Measurements from ENCODE around the gene SARS1.
A peak's percentile ranks its signal among the peaks of the same experiment; 100 is the strongest.

Gene SARS1

DNA sequence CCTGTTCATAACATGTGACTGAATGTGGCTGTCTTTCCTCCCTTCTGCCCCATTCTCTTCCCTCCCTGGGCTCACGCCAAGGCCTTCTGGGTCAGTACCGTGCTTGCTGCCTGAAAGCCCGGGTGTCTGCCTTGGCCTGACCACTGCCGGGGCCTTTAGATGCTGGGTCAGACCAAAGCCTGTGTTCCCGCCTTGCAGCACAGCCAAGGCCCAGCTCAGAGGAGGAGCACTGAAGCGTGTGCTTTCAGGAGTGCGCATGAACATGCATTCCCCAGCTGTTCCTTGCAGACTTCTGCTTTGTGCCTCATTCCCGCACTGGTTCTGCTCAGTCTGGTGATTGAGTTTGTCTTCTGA is 27.0 kb upstream of the SARS1 start:
- no peak for TF ChIP-seq CTCF (IDR thresholded peaks at IDR 0.05; ENCODE audit: extremely low read depth, insufficient read depth, missing control alignments)
- no peak for DNase-seq (ENCODE audit: low spot score)
- in situ Hi-C loops (cut with MboI; ENCODE audit: low pct_unique_long_range_greater_than_20kb, low sequenced_read_pairs, unreplicated experiment): no loop called here

- no peak for DNase-seq (ENCODE audit: low spot score)
- TF ChIP-seq CTCF (IDR thresholded peaks at IDR 0.05; ENCODE audit: extremely low read depth, insufficient read depth, missing control alignments): no peak
- in situ Hi-C loops (cut with MboI; ENCODE audit: low pct_unique_long_range_greater_than_20kb, low sequenced_read_pairs, unreplicated experiment): no loop called here
Measured at GRCh38 chr1:109187127-109187526, 26.6 kb upstream of the SARS1 start.

DNA sequence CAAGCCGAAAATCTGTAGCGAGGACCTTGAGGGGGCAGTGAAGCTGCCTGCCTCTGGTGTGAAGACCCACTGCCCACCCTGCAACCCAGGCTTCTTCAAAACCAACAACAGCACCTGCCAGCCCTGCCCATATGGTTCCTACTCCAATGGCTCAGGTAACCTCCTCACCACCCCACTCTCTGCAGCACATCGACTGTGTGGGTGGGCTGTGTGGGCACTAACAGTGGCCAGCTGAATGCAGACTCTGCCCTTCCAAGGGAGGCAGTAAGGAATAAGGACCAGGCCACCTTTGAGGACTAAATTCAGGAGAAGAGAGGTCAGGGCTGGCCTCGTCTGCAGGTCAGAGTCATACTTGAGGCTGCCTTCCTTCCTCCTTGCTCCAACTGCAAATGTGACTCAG is 25.5 kb upstream of the SARS1 start:
- in situ Hi-C loops (cut with MboI; ENCODE audit: low pct_unique_long_range_greater_than_20kb, low sequenced_read_pairs, unreplicated experiment): no loop called here
- no peak for TF ChIP-seq CTCF (IDR thresholded peaks at IDR 0.05; ENCODE audit: extremely low read depth, insufficient read depth, missing control alignments)
- DNase-seq (ENCODE audit: low spot score): no peak

DNA sequence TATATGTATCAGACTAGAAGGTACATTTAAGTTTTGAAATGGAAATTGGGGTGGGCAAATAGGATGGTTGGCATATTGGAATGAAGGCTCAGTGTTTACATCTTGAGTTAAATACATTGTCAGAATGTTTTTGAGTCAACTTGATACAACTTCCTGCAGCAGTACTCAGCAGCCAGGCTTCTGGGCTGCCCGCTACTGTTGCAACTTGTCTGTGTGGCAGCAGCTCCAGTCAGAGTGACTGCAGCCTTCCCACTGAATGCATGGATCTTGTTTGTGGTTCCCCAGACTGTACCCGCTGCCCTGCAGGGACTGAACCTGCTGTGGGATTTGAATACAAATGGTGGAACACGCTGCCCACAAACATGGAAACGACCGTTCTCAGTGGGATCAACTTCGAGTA is 24.9 kb upstream of the SARS1 start:
- no peak for TF ChIP-seq CTCF (IDR thresholded peaks at IDR 0.05; ENCODE audit: extremely low read depth, insufficient read depth, missing control alignments)
- in situ Hi-C loops (cut with MboI; ENCODE audit: low pct_unique_long_range_greater_than_20kb, low sequenced_read_pairs, unreplicated experiment): no loop called here

GRCh38 chr1:109190189-109190588 is 23.5 kb upstream of the SARS1 start:
- DNase-seq (ENCODE audit: low spot score): no peak
- no peak for TF ChIP-seq CTCF (IDR thresholded peaks at IDR 0.05; ENCODE audit: extremely low read depth, insufficient read depth, missing control alignments)
- in situ Hi-C loops (cut with MboI; ENCODE audit: low pct_unique_long_range_greater_than_20kb, low sequenced_read_pairs, unreplicated experiment): no loop called here

More for the DNA sequence above, 24.9 kb upstream of the SARS1 start:
- no peak for DNase-seq (ENCODE audit: low spot score)

DNA sequence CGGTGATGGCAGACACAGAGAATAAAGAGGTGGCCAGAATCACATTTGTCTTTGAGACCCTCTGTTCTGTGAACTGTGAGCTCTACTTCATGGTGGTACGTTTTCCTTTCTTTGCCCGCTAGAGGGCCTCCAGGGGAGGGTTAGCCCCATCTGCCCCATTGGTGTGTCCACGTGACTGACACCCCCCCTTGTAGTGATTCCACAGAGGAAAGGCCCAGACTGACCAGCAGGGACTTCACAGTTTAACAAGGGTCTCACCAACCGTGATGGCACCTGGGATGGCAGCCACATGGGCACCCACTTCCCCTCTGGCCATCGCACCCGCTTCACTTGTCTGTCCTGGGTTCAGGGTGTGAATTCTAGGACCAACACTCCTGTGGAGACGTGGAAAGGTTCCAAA is 22.3 kb upstream of the SARS1 start:
- in situ Hi-C loops (cut with MboI; ENCODE audit: low pct_unique_long_range_greater_than_20kb, low sequenced_read_pairs, unreplicated experiment): no loop called here
- TF ChIP-seq CTCF (IDR thresholded peaks at IDR 0.05; ENCODE audit: extremely low read depth, insufficient read depth, missing control alignments): peak; percentile 35
- DNase-seq (ENCODE audit: low spot score): no peak

DNA sequence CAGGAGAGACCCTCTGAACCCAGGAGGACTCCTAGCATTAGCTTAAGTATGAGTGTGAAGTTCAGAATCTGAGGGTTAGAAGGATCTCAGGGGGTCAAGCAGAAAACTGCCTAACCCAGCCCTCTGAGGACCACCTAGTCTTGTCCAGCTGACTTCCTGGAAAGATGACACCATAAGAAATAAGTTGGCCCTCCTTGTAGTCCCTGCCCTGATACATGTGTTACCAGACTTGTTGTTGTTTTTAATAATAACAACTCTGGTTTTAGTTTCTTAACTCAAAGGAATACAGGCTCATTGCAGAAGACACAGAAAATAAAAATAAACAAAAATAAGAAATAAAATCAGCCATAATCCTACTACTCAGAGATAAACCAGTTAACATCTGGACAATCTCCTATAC is 21.8 kb upstream of the SARS1 start:
- in situ Hi-C loops (cut with MboI; ENCODE audit: low pct_unique_long_range_greater_than_20kb, low sequenced_read_pairs, unreplicated experiment): no loop called here
- DNase-seq (ENCODE audit: low spot score): no peak
- no peak for TF ChIP-seq CTCF (IDR thresholded peaks at IDR 0.05; ENCODE audit: extremely low read depth, insufficient read depth, missing control alignments)
